Measurements from ENCODE around the gene ATF7IP2. TPM values are rescaled to one million over a fixed set of nuclear protein-coding genes. Genes with fewer than 3 reads are reported as not detected.
"Not testable (repeated sequence)": the region's sequence is repeated elsewhere in the genome, so short reads cannot be mapped to it uniquely, and the experiment has no call there.

The ATF7IP2 gene
- total and polyA plus RNA-seq, 7 experiments from 2014 or later, result 56.5 to 304 (median 75.1) TPM

GRCh38 chr16:10345629-10346028 is 40.2 kb upstream of the ATF7IP2 start:
- POLR2A ChIA-PET, result no interaction called here

DNA sequence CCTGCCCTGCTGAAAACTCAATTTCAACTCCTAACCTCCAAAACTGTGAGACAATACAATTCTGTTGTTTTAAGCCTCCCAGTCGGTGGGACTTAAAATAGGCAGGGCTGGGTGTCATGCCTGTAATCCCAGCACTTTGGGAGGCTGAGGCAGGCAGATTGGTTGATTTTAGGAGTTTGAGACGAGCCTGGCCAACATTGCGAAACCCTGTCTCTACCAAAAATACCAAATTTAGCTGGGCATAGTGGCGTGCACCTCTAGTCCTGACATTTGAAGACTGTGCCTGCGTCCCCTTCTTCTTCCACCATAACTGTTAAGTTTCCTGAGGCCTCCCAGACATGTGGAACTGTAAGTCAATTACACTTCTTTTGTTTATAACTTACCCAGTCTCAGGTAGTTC is 36.0 kb upstream of the ATF7IP2 start:
- H3K4me3 Mint-ChIP-seq, result no peak overlapping the region
- Histone ChIP-seq H3K27ac (ENCODE audit: low read depth, low read length) (no peak overlapping the region), H3K4me1 (ENCODE audit: control insufficient read depth in 2 of 2, insufficient read depth in 2 of 2, low read length in 2 of 2) (no peaks in the 10 kb centered on the region), H3K9me3 (ENCODE audit: control insufficient read depth in 2 of 3, low read length in 3 of 3) (no peaks in the 10 kb centered on the region), H3K4me3 (ENCODE audit: low read length) (no peak overlapping the region), H3K27me3 (ENCODE audit: control insufficient read depth in 2 of 2, insufficient read depth in 2 of 2, low read length in 2 of 2) (no peaks in the 10 kb centered on the region), H3K36me3 (ENCODE audit: control insufficient read depth in 2 of 3, insufficient read depth in 3 of 3, low read length in 3 of 3) (no peaks in the 10 kb centered on the region)
- H3K36me3 Mint-ChIP-seq, result peaks cover 0 to 6% (median 3%) of the 10 kb centered on the region in 5 donors
- ChIA-PET POLR2A (no interaction called here), CTCF (no interaction called here)
- H3K27ac Mint-ChIP-seq, result peak overlapping the region in 1 of 9 donors; percentile 44
- ATAC-seq, result no peak
- no peak for DNase-seq
- peaks cover 0 to 2% (median 0%) of the 10 kb centered on the region in 7 donors for H3K4me1 Mint-ChIP-seq
- H3K9me3 Mint-ChIP-seq, result peaks cover 2 to 20% (median 7%) of the 10 kb centered on the region in 11 donors
- intact Hi-C loops (cut with micrococcal nuclease), result no loop called here
- H3K27me3 Mint-ChIP-seq, result no peaks in the 10 kb centered on the region

More at GRCh38 chr16:10345629-10346028, 40.2 kb upstream of the ATF7IP2 start:
- H3K4me1 Mint-ChIP-seq, result no peaks in the 10 kb centered on the region
- no peaks in the 10 kb centered on the region for H3K36me3 ChIP-seq (ENCODE audit: control insufficient read depth in 2 of 3, insufficient read depth in 3 of 3, low read length in 3 of 3)
- intact Hi-C loops (cut with micrococcal nuclease), result no loop called here
- peaks cover 13 to 49% (median 24%) of the 10 kb centered on the region in 11 donors for H3K9me3 Mint-ChIP-seq
- no peaks in the 10 kb centered on the region for H3K27me3 ChIP-seq (ENCODE audit: control insufficient read depth in 2 of 2, insufficient read depth in 2 of 2, low read length in 2 of 2)
- peaks cover 8 to 16% (median 14%) of the 10 kb centered on the region in 5 donors for H3K36me3 Mint-ChIP-seq
- peaks cover 0 to 4% (median 0%) of the 10 kb centered on the region in 5 donors for H3K27me3 Mint-ChIP-seq
- H3K4me3 ChIP-seq (ENCODE audit: low read length), result no peak overlapping the region
- no peak overlapping the region for H3K27ac ChIP-seq (ENCODE audit: low read depth, low read length)
- CTCF ChIA-PET, result no interaction called here
- ATAC-seq, result no peak
- H3K27ac Mint-ChIP-seq, result no peak overlapping the region
- no peak overlapping the region for H3K4me3 Mint-ChIP-seq
- peaks cover 0 to 23% (median 0%) of the 10 kb centered on the region in 3 experiments for H3K9me3 ChIP-seq (ENCODE audit: control insufficient read depth in 2 of 3, low read length in 3 of 3)
- DNase-seq, result no peak
- H3K4me1 ChIP-seq (ENCODE audit: control insufficient read depth in 2 of 2, insufficient read depth in 2 of 2, low read length in 2 of 2), result no peaks in the 10 kb centered on the region

GRCh38 chr16:10352262-10352661 is 33.6 kb upstream of the ATF7IP2 start:
- ChIA-PET POLR2A (interaction anchor here (1.1 kb wide), 1 partner anchor 34 kb away, joined by 4 read pairs; the partner anchor contains the start of gene ATF7IP2), CTCF (interaction anchor here (0.6 kb wide), 1 partner anchor 93 kb away, joined by 3 read pairs; no protein-coding TSS in a partner anchor)
- Histone ChIP-seq H3K27me3 (ENCODE audit: control insufficient read depth in 2 of 2, insufficient read depth in 2 of 2, low read length in 2 of 2) (no peaks in the 10 kb centered on the region), H3K9me3 (ENCODE audit: control insufficient read depth in 2 of 3, low read length in 3 of 3) (no peaks in the 10 kb centered on the region), H3K4me1 (ENCODE audit: control insufficient read depth in 2 of 2, insufficient read depth in 2 of 2, low read length in 2 of 2) (no peaks in the 10 kb centered on the region), H3K36me3 (ENCODE audit: control insufficient read depth in 2 of 3, insufficient read depth in 3 of 3, low read length in 3 of 3) (no peaks in the 10 kb centered on the region), H3K27ac (ENCODE audit: low read depth, low read length) (no peak overlapping the region), H3K4me3 (ENCODE audit: low read length) (no peak overlapping the region)
- no peak overlapping the region for H3K4me3 Mint-ChIP-seq
- no peak for DNase-seq
- no peaks in the 10 kb centered on the region for H3K36me3 Mint-ChIP-seq
- no peaks in the 10 kb centered on the region for H3K27me3 Mint-ChIP-seq
- peaks cover 0 to 2% (median 0%) of the 10 kb centered on the region in 7 donors for H3K4me1 Mint-ChIP-seq
- intact Hi-C loops (cut with micrococcal nuclease), result no loop called here
- ATAC-seq, result no peak
- no peak overlapping the region for H3K27ac Mint-ChIP-seq
- H3K9me3 Mint-ChIP-seq, result peaks cover 0 to 6% (median 0%) of the 10 kb centered on the region in 11 donors

DNA sequence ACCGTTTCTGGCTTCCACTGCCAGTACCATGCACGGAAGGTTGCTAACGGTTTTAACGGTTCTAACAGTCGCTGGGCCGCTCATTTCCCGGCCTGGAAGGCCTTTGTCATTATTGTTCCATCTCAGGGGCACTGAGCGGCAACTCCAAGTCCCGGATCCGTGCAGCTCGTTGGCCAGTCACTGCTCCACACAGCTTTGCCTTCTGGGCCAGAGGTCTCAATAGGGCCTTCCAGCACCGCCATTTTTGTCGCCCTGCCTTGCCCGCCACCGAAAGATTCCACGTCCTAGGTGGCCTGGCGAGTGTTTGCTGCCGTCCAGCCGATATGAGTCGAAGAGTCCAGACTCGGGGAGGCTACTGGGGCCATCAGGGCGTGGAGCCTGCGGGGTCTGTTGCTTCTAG is 30.3 kb upstream of the ATF7IP2 start:
- Histone ChIP-seq H3K27me3 (ENCODE audit: control insufficient read depth in 2 of 2, insufficient read depth in 2 of 2, low read length in 2 of 2) (no peaks in the 10 kb centered on the region), H3K36me3 (ENCODE audit: control insufficient read depth in 2 of 3, insufficient read depth in 3 of 3, low read length in 3 of 3) (no peaks in the 10 kb centered on the region), H3K9me3 (ENCODE audit: control insufficient read depth in 2 of 3, low read length in 3 of 3) (no peaks in the 10 kb centered on the region), H3K4me1 (ENCODE audit: control insufficient read depth in 2 of 2, insufficient read depth in 2 of 2, low read length in 2 of 2) (no peaks in the 10 kb centered on the region), H3K27ac (ENCODE audit: low read depth, low read length) (no peak overlapping the region), H3K4me3 (ENCODE audit: low read length) (no peak overlapping the region)
- peaks cover 0 to 16% (median 3%) of the 10 kb centered on the region in 11 donors for H3K9me3 Mint-ChIP-seq
- intact Hi-C loops (cut with micrococcal nuclease), result no loop called here
- ATAC-seq (no peak), DNase-seq (no peak)
- H3K4me3 Mint-ChIP-seq, result no peak overlapping the region
- peaks cover 0 to 5% (median 0%) of the 10 kb centered on the region in 5 donors for H3K27me3 Mint-ChIP-seq
- no peak overlapping the region for H3K27ac Mint-ChIP-seq
- H3K36me3 Mint-ChIP-seq, result peaks cover 0 to 11% (median 0%) of the 10 kb centered on the region in 5 donors
- CTCF ChIA-PET, result no interaction called here
- POLR2A ChIA-PET, result no interaction called here
- peaks cover 0 to 11% (median 7%) of the 10 kb centered on the region in 7 donors for H3K4me1 Mint-ChIP-seq

DNA sequence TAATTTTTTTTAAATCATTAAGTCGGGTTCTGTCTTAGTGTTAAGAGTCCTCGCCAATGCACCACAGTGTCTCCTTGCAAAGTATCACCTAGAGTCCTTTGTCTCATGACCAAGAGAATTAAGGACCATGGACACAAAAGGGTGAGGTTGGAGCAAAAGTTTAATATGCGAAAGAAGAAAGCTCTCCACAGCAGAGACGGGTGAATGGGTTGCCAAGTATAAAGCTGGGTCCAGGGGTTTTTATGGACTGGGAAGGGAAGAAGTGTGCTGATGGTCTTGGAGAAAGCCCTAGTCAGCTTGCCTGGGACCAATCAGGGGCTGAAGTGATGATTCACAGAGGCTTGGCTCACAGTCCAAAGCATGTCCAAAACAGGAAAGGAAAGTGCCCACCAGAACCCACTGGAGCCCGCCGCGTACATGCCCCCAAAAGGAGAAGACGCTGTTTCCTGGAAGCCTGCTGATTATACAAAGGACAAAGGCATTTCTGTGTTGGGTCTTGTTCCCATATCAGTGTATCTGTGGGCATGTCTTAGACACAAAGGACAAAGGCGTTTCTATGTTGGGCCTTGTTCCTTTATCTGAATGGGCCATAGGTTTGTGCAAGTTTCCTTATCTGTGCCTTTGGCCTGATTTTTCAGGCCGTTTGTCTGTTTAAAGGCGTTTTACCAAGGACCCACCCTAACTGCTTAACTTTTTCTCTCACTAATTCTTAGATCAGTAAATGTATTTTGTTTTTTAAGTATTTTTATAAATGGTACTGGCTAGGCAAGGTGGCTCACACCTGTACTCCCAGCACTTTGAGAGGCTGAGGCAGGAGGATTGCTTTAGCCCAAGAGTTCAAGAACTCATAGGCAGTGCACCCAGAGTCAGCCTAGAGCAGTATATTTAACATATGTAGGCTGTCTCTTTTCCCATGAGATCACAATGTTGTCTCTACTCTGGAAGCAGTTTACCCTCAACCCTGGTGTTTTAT is 28.7 kb upstream of the ATF7IP2 start:
- Mint-ChIP-seq H3K27ac (peak overlapping the region in 2 of 9 donors; percentile 10 to 27), H3K4me3 (no peak overlapping the region), H3K27me3 (peaks cover 0 to 5% (median 0%) of the 10 kb centered on the region in 5 donors), H3K4me1 (peaks cover 5 to 24% (median 17%) of the 10 kb centered on the region in 7 donors), H3K36me3 (peaks cover 0 to 20% (median 7%) of the 10 kb centered on the region in 5 donors), H3K9me3 (peaks cover 0 to 28% (median 6%) of the 10 kb centered on the region in 11 donors)
- ChIA-PET POLR2A (no interaction called here), CTCF (no interaction called here)
- H3K27me3 ChIP-seq (ENCODE audit: control insufficient read depth in 2 of 2, insufficient read depth in 2 of 2, low read length in 2 of 2), result no peaks in the 10 kb centered on the region
- no peaks in the 10 kb centered on the region for H3K36me3 ChIP-seq (ENCODE audit: control insufficient read depth in 2 of 3, insufficient read depth in 3 of 3, low read length in 3 of 3)
- H3K9me3 ChIP-seq (ENCODE audit: control insufficient read depth in 2 of 3, low read length in 3 of 3), result no peaks in the 10 kb centered on the region
- H3K27ac ChIP-seq (ENCODE audit: low read depth, low read length), result no peak overlapping the region
- H3K4me3 ChIP-seq (ENCODE audit: low read length), result no peak overlapping the region
- ATAC-seq (no peak), DNase-seq (no peak)
- intact Hi-C loops (cut with micrococcal nuclease), result no loop called here
- peaks cover 0 to 5% of the 10 kb centered on the region in 2 donors for H3K4me1 ChIP-seq (ENCODE audit: control insufficient read depth in 2 of 2, insufficient read depth in 2 of 2, low read length in 2 of 2)

DNA sequence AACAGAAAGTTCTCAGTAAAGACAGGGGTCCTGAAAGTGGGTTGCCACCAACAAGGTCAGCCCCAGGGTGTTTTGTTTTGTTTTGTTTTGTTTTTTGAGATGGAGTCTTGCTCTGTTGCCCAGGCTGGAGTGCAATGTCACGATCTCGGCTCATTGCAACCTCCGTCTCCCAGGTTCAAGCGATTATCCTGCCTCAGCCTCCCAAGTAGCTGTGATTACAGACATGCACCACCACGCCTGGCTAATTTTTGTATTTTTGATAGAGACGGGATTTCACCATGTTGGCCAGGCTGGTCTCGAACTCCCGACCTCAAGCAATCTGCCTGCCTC is 24.1 kb upstream of the ATF7IP2 start:
- ATAC-seq; H3K27ac ChIP-seq (ENCODE audit: low read depth, low read length); CTCF ChIA-PET; DNase-seq; H3K36me3 ChIP-seq (ENCODE audit: control insufficient read depth in 2 of 3, insufficient read depth in 3 of 3, low read length in 3 of 3); H3K27me3 ChIP-seq (ENCODE audit: control insufficient read depth in 2 of 2, insufficient read depth in 2 of 2, low read length in 2 of 2); H3K9me3 ChIP-seq (ENCODE audit: control insufficient read depth in 2 of 3, low read length in 3 of 3); H3K4me3 ChIP-seq (ENCODE audit: low read length); H3K27me3 Mint-ChIP-seq: not testable (repeated sequence)
- Mint-ChIP-seq H3K4me3 (peak overlapping the region; percentile 50 to 84 (median 71)), H3K9me3 (peaks cover 0 to 30% (median 7%) of the 10 kb centered on the region in 11 donors), H3K27ac (peak overlapping the region; percentile 76 to 94 (median 84)), H3K4me1 (peaks cover 8 to 39% (median 27%) of the 10 kb centered on the region in 7 donors), H3K36me3 (peaks cover 0 to 23% (median 9%) of the 10 kb centered on the region in 5 donors)
- POLR2A ChIA-PET, result interaction anchor here (1.1 kb wide), 1 partner anchor 25 kb away, joined by 4 read pairs; no protein-coding TSS in a partner anchor
- intact Hi-C loops (cut with micrococcal nuclease), result loop anchor here (1.0 to 5.0 kb wide), 3 partner anchors 25 to 34 kb away; partner anchors contain the start of gene ATF7IP2 (in 1 of the 2)
- H3K4me1 ChIP-seq (ENCODE audit: control insufficient read depth in 2 of 2, insufficient read depth in 2 of 2, low read length in 2 of 2), result peaks cover 0 to 16% of the 10 kb centered on the region in 2 donors

All from naive thymus-derived CD4-positive, alpha-beta T cell (primary cell).